Measurements from ENCODE around the gene HOXB1. TPM values are rescaled to one million over a fixed set of nuclear protein-coding genes. Genes with fewer than 3 reads are reported as not detected.
A peak's percentile ranks its signal among the peaks of the same experiment; 100 is the strongest.

Gene HOXB1
- total and polyA plus RNA-seq, 4 donors = not detected

DNA sequence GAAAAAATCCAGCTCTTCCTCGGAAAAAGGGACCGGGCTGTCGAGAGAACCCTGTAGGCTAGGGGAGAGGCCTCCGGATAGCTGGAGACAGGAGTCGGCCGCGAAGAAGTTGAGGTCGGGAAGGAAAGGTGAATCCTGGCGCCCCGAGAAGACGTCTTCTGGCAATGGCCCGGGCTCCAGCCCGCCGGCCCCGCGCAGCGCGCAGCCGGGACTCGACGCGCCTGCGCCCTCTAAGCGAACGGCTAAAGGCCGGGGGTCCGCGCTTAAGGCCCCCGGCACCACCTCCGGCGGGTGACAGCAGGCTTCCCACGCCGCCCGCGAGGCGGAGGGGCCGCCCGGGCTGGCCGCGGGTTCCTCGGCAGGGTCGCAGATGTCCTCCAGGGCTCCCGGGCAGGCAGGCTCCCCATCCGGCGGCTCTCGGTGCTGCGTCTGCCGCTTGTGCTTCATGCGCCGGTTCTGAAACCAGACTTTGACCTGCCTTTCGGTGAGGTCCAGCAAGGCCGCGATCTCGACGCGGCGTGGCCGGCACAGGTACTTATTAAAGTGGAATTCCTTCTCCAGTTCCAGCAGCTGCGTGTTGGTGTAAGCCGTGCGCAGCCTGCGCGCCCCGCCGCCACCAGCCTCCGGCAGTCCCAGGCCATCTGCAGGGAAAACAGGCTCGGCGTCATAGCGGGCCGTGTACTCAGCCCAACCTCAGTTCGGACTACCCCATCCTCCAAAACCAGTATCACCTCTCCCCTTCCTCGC, 12.5 kb upstream of the HOXB1 start:
- TF ChIP-seq SP1 (IDR thresholded peaks at IDR 0.05) (no peak), EGR1 (IDR thresholded peaks at IDR 0.05; ENCODE audit: low read depth in 2 of 2) (no peak), HNF4A (conservative IDR thresholded peaks at IDR 0.05) (peak in 1 of 2 donors; percentile 30), RXRA (IDR thresholded peaks at IDR 0.05) (no peak)
- TF ChIP-seq, protein P1, sequence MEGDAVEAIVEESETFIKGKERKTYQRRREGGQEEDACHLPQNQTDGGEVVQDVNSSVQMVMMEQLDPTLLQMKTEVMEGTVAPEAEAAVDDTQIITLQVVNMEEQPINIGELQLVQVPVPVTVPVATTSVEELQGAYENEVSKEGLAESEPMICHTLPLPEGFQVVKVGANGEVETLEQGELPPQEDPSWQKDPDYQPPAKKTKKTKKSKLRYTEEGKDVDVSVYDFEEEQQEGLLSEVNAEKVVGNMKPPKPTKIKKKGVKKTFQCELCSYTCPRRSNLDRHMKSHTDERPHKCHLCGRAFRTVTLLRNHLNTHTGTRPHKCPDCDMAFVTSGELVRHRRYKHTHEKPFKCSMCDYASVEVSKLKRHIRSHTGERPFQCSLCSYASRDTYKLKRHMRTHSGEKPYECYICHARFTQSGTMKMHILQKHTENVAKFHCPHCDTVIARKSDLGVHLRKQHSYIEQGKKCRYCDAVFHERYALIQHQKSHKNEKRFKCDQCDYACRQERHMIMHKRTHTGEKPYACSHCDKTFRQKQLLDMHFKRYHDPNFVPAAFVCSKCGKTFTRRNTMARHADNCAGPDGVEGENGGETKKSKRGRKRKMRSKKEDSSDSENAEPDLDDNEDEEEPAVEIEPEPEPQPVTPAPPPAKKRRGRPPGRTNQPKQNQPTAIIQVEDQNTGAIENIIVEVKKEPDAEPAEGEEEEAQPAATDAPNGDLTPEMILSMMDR (IDR thresholded peaks at IDR 0.05; ENCODE audit: low read depth, low read length, missing input control) = peak; percentile 3
- H3K9ac ChIP-seq (ENCODE audit: low read depth in 1 of 2, low read length in 2 of 2) = peak overlapping the region in 1 of 2 donors; percentile 58
- peaks cover 0 to 12% (median 3%) of the 10 kb centered on the region in 4 donors for H3K4me1 ChIP-seq (ENCODE audit: control insufficient read depth in 4 of 4, insufficient read depth in 4 of 4, low read length in 3 of 4)
- no peaks in the 10 kb centered on the region for H3K9me3 ChIP-seq (ENCODE audit: control insufficient read depth in 4 of 4, low read length in 3 of 4)
- no peaks in the 10 kb centered on the region for H3K36me3 ChIP-seq (ENCODE audit: control insufficient read depth in 4 of 4, insufficient read depth in 3 of 4, low read depth in 1 of 4, low read length in 3 of 4)
- 3% methylated on average over 72 of the region's 72 CpGs for WGBS
- peak overlapping the region; percentile 61 to 77 for H3K27ac ChIP-seq (ENCODE audit: low read depth in 1 of 2, low read length in 2 of 2)
- H3K27me3 ChIP-seq (ENCODE audit: control insufficient read depth in 4 of 4, insufficient read depth in 4 of 4, low read length in 3 of 4) = peaks cover 2 to 18% (median 3%) of the 10 kb centered on the region in 4 donors
- H3K4me3 ChIP-seq (ENCODE audit: low read depth in 1 of 3, low read length in 3 of 3) = peak overlapping the region; percentile 27 to 57 (median 38)
- peak; percentile 73 for DNase-seq (ENCODE audit: low spot score)

GRCh38 chr17:48542698-48543106, 11.9 kb upstream of the HOXB1 start:
- Histone ChIP-seq H3K27me3 (ENCODE audit: control insufficient read depth in 4 of 4, insufficient read depth in 4 of 4, low read length in 3 of 4) (peaks cover 2 to 16% (median 3%) of the 10 kb centered on the region in 4 donors), H3K9me3 (ENCODE audit: control insufficient read depth in 4 of 4, low read length in 3 of 4) (no peaks in the 10 kb centered on the region), H3K9ac (ENCODE audit: low read depth in 1 of 2, low read length in 2 of 2) (peak overlapping the region in 1 of 2 donors; percentile 58), H3K4me3 (ENCODE audit: low read depth in 1 of 3, low read length in 3 of 3) (peak overlapping the region in 2 of 3 donors; percentile 27 to 57), H3K4me1 (ENCODE audit: control insufficient read depth in 4 of 4, insufficient read depth in 4 of 4, low read length in 3 of 4) (peaks cover 0 to 11% (median 3%) of the 10 kb centered on the region in 4 donors), H3K36me3 (ENCODE audit: control insufficient read depth in 4 of 4, insufficient read depth in 3 of 4, low read depth in 1 of 4, low read length in 3 of 4) (no peaks in the 10 kb centered on the region), H3K27ac (ENCODE audit: low read depth in 1 of 2, low read length in 2 of 2) (peak overlapping the region; percentile 61 to 77)
- TF ChIP-seq YY1 (IDR thresholded peaks at IDR 0.05) = no peak
- TF ChIP-seq HNF4G (IDR thresholded peaks at IDR 0.05) = no peak
- no peak for TF ChIP-seq TAF1 (conservative IDR thresholded peaks at IDR 0.05)
- TF ChIP-seq MAX (IDR thresholded peaks at IDR 0.05) = no peak
- TF ChIP-seq EGR1 (IDR thresholded peaks at IDR 0.05; ENCODE audit: low read depth in 2 of 2) = no peak
- no peak for TF ChIP-seq RAD21 (IDR thresholded peaks at IDR 0.05)
- TF ChIP-seq REST (IDR thresholded peaks at IDR 0.05) = no peak
- 6% methylated on average over 12 of the region's 12 CpGs for WGBS
- no peak for DNase-seq (ENCODE audit: low spot score)
